ENCODE results near the gene TEX264. TPM values are rescaled to one million over a fixed set of nuclear protein-coding genes. Genes with fewer than 3 reads are reported as not detected.
A peak's percentile ranks its signal among the peaks of the same experiment; 100 is the strongest.

Gene TEX264
- polyA plus RNA-seq, 3 donors = 58.3 to 108 (median 80.8) TPM

- no peaks in the 10 kb centered on the region for H3K9me3 ChIP-seq (replicated peaks in 1 of 2; ENCODE audit: control insufficient read depth in 1 of 2, insufficient read depth in 1 of 2, low read length in 2 of 2)
- Mint-ChIP-seq H3K4me1 (peaks cover 14% of the 10 kb centered on the region), H3K27ac (peak overlapping the region in 2 of 7 donors; percentile 51 to 65), H3K9me3 (peaks cover 0 to 3% (median 0%) of the 10 kb centered on the region in 7 donors), H3K27me3 (ENCODE audit: low read depth in 3 of 3) (peaks cover 0 to 6% (median 2%) of the 10 kb centered on the region in 3 donors), H3K36me3 (no peaks in the 10 kb centered on the region), H3K4me3 (no peak overlapping the region)
- H3K27me3 ChIP-seq (ENCODE audit: control insufficient read depth in 2 of 2, insufficient read depth in 2 of 2, low read length in 2 of 2) = no peaks in the 10 kb centered on the region
- 93% methylated on average over 11 of the region's 12 CpGs for WGBS (ENCODE audit: insufficient coverage)
- no peak overlapping the region for H3K4me2 ChIP-seq (replicated peaks; ENCODE audit: extremely low read depth, low read length, poor library complexity, severe bottlenecking)
- H3K79me2 ChIP-seq (ENCODE audit: insufficient read depth, low read length) = no peaks in the 10 kb centered on the region
- H3K36me3 ChIP-seq (replicated peaks in 1 of 2; ENCODE audit: control insufficient read depth in 1 of 2, insufficient read depth in 2 of 2, low read length in 2 of 2) = no peaks in the 10 kb centered on the region
- intact Hi-C loops (cut with micrococcal nuclease) = no loop called here
- H3K4me1 ChIP-seq (ENCODE audit: control insufficient read depth in 1 of 2, insufficient read depth in 2 of 2, low read length in 2 of 2) = peaks cover 0 to 7% of the 10 kb centered on the region in 2 donors
- no peak for DNase-seq
- no peak overlapping the region for H3K9ac ChIP-seq (ENCODE audit: insufficient read depth, low read length, poor library complexity, severe bottlenecking)
- H2AFZ ChIP-seq (ENCODE audit: insufficient read depth, low read depth, low read length, poor library complexity, severe bottlenecking) = no peak overlapping the region
- H3K4me3 ChIP-seq (replicated peaks in 1 of 3; ENCODE audit: low read depth in 2 of 3, low read length in 3 of 3) = no peak overlapping the region
- no peak overlapping the region for H3K27ac ChIP-seq (ENCODE audit: low read depth in 1 of 2, low read length in 2 of 2)
- TF ChIP-seq CTCF (IDR thresholded peaks at IDR 0.05) = no peak
- no peaks in the 10 kb centered on the region for H4K20me1 ChIP-seq (ENCODE audit: insufficient read depth, low read length)
Observed at GRCh38 chr3:51720292-51721061, 49.4 kb downstream of the TEX264 start.

DNA sequence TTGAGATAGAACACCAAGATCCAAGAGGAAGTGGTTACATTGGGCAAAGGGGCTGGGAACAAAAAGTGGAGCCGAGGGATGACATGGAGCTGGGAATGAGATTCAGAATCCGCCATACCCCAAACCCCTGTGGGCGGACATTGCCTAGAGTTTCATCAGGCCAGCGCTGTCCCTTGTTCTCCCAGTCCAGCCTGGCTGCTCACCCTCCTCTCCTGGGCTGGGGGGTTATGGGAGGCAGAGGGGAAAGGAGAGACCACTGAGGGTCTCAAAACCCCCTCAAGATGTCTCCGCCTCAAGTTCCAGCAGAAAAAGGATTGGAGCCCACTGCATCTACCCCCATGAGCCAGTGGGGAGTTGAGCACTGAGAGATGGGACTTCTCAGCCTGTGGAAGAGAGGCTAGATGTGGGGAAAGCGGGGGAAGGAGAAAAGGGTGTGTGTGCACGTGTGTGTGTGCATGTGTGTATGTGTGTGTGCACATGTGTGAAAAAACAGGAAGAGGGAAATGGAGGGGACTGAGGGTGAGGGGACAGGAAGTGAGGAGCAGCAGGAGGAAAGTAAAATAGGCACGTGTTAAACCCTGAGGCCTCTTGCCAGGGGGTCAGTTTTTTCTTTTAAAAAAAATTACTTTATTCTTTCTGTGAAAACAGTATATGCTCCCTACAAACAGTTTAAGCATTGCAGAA, 50.2 kb downstream of the TEX264 start:
- no peak overlapping the region for H3K4me2 ChIP-seq (replicated peaks; ENCODE audit: extremely low read depth, low read length, poor library complexity, severe bottlenecking)
- H3K4me3 Mint-ChIP-seq = no peak overlapping the region
- intact Hi-C loops (cut with micrococcal nuclease) = no loop called here

More for the DNA sequence above, 50.2 kb downstream of the TEX264 start:
- Histone ChIP-seq H3K9me3 (replicated peaks in 1 of 2; ENCODE audit: control insufficient read depth in 1 of 2, insufficient read depth in 1 of 2, low read length in 2 of 2) (no peaks in the 10 kb centered on the region), H3K79me2 (ENCODE audit: insufficient read depth, low read length) (no peaks in the 10 kb centered on the region), H3K4me3 (replicated peaks in 1 of 3; ENCODE audit: low read depth in 2 of 3, low read length in 3 of 3) (no peak overlapping the region), H2AFZ (ENCODE audit: insufficient read depth, low read depth, low read length, poor library complexity, severe bottlenecking) (no peak overlapping the region), H3K36me3 (replicated peaks in 1 of 2; ENCODE audit: control insufficient read depth in 1 of 2, insufficient read depth in 2 of 2, low read length in 2 of 2) (no peaks in the 10 kb centered on the region), H3K27ac (ENCODE audit: low read depth in 1 of 2, low read length in 2 of 2) (no peak overlapping the region), H3K4me1 (ENCODE audit: control insufficient read depth in 1 of 2, insufficient read depth in 2 of 2, low read length in 2 of 2) (peaks cover 0 to 7% of the 10 kb centered on the region in 2 donors), H4K20me1 (ENCODE audit: insufficient read depth, low read length) (no peaks in the 10 kb centered on the region), H3K9ac (ENCODE audit: insufficient read depth, low read length, poor library complexity, severe bottlenecking) (no peak overlapping the region), H3K27me3 (ENCODE audit: control insufficient read depth in 2 of 2, insufficient read depth in 2 of 2, low read length in 2 of 2) (no peaks in the 10 kb centered on the region)
- 61% methylated on average over 4 of the region's 8 CpGs for WGBS (ENCODE audit: insufficient coverage)
- Mint-ChIP-seq H3K27me3 (ENCODE audit: low read depth in 3 of 3) (peaks cover 0 to 6% (median 2%) of the 10 kb centered on the region in 3 donors), H3K4me1 (peaks cover 14% of the 10 kb centered on the region), H3K27ac (no peak overlapping the region), H3K9me3 (peaks cover 0 to 3% (median 0%) of the 10 kb centered on the region in 7 donors), H3K36me3 (no peaks in the 10 kb centered on the region)
- TF ChIP-seq CTCF (IDR thresholded peaks at IDR 0.05) = no peak
- no peak for DNase-seq
